Liver (tissue), 9 donors: ENCODE data around the gene KRTAP12-4. TPM values are rescaled to one million over a fixed set of nuclear protein-coding genes. Genes with fewer than 3 reads are reported as not detected.
"Not testable (repeated sequence)": the region's sequence is repeated elsewhere in the genome, so short reads cannot be mapped to it uniquely, and the experiment has no call there.

ENCODE experiments used
- DNase-seq: peaks from one replicate; pipeline ENCODE4 v3.0.0-alpha.2; 2017; ENCODE audit warnings: low spot score
- H3K27ac ChIP-seq, 2 donors: one replicate each; pipeline ENCODE4 v1.7.0; 2013; ENCODE audit warnings: inconsistent platforms in 2 of 2, low read length in 2 of 2, control low read depth in 1 of 2, low read depth in 1 of 2, mild to moderate bottlenecking in 1 of 2
- H3K27me3 ChIP-seq, 4 donors: one replicate each; pipeline versions ENCODE4 v1.6.1 to v1.7.0; 2013; ENCODE audit warnings: low read length in 3 of 4, inconsistent platforms in 1 of 4, mild to moderate bottlenecking in 1 of 4, moderate library complexity in 1 of 4; ENCODE audit not compliant: control insufficient read depth in 4 of 4, insufficient read depth in 4 of 4
- H3K36me3 ChIP-seq, 4 donors: one replicate each; pipeline versions ENCODE4 v1.6.1 to v1.7.0; 2013; ENCODE audit warnings: low read length in 3 of 4, mild to moderate bottlenecking in 3 of 4, low read depth in 1 of 4, moderate library complexity in 1 of 4; ENCODE audit not compliant: control insufficient read depth in 4 of 4, insufficient read depth in 3 of 4
- H3K4me1 ChIP-seq, 4 donors: one replicate each; pipeline versions ENCODE4 v1.6.1 to v1.7.0; 2013; ENCODE audit warnings: low read length in 3 of 4, mild to moderate bottlenecking in 3 of 4, moderate library complexity in 1 of 4; ENCODE audit not compliant: control insufficient read depth in 4 of 4, insufficient read depth in 4 of 4
- H3K4me3 ChIP-seq, 3 donors: one replicate each; pipeline versions ENCODE4 v1.6.1 to v1.7.0; 2013; ENCODE audit warnings: low read length in 3 of 3, control low read depth in 1 of 3, low read depth in 1 of 3, mild to moderate bottlenecking in 1 of 3
- H3K9ac ChIP-seq, 2 donors: one replicate each; pipeline ENCODE4 v1.7.0; 2013; ENCODE audit warnings: low read length in 2 of 2, mild to moderate bottlenecking in 2 of 2, moderate library complexity in 2 of 2, control low read depth in 1 of 2, low read depth in 1 of 2
- H3K9me3 ChIP-seq, 4 donors: one replicate each; pipeline versions ENCODE4 v1.6.1 to v1.7.0; 2013; ENCODE audit warnings: low read length in 3 of 4; ENCODE audit not compliant: control insufficient read depth in 4 of 4
- ATF3 ChIP-seq: IDR thresholded peaks from 2 replicates; pipeline ENCODE4 v1.6.1; 2016; ENCODE audit warnings: antibody characterized with exemption
- CTCF ChIP-seq: fragments of 150-350 bp; IDR thresholded peaks from 2 replicates; pipeline ENCODE4 v1.5.1; 2017; ENCODE audit warnings: improper control_type of control experiment, low read depth, low read length; ENCODE audit not compliant: missing input control
- EGR1 ChIP-seq, 2 donors: IDR thresholded peaks; 2 replicates each; pipeline ENCODE4 v1.6.1; 2016 to 2018; ENCODE audit warnings: antibody characterized with exemption in 2 of 2, low read depth in 2 of 2
- FOXA1 ChIP-seq: IDR thresholded peaks from 2 replicates; pipeline ENCODE4 v1.6.1; 2016; ENCODE audit warnings: antibody characterized with exemption
- FOXA2 ChIP-seq: IDR thresholded peaks from 2 replicates; pipeline ENCODE4 v1.6.1; 2016; ENCODE audit warnings: antibody characterized with exemption
- GABPA ChIP-seq, 2 donors: IDR thresholded peaks in 1 of 2; conservative IDR thresholded peaks in 1 of 2; 2 replicates each; pipeline ENCODE4 v1.6.1; 2016; ENCODE audit warnings: antibody characterized with exemption in 2 of 2, mild to moderate bottlenecking in 1 of 2, moderate library complexity in 1 of 2
- HNF4A ChIP-seq, 2 donors: conservative IDR thresholded peaks; 2 replicates each; pipeline ENCODE4 v1.6.1; 2016; ENCODE audit warnings: antibody characterized with exemption in 2 of 2, mild to moderate bottlenecking in 2 of 2
- HNF4G ChIP-seq: IDR thresholded peaks from 2 replicates; pipeline ENCODE4 v1.6.1; 2016; ENCODE audit warnings: antibody characterized with exemption
- JUND ChIP-seq, 2 donors: IDR thresholded peaks; 2 replicates each; pipeline ENCODE4 v1.6.1; 2016; ENCODE audit warnings: antibody characterized with exemption in 2 of 2
- NR2F2 ChIP-seq: IDR thresholded peaks from 2 replicates; pipeline ENCODE4 v1.6.1; 2016; ENCODE audit warnings: antibody characterized with exemption
- RAD21 ChIP-seq, 2 donors: IDR thresholded peaks; 2 replicates each; pipeline ENCODE4 v1.6.1; 2016; ENCODE audit warnings: antibody characterized with exemption in 2 of 2, mild to moderate bottlenecking in 2 of 2
- RXRA ChIP-seq, 2 donors: IDR thresholded peaks; 2 replicates each; pipeline ENCODE4 v1.6.1; 2017 to 2018; ENCODE audit warnings: antibody characterized with exemption in 2 of 2, mild to moderate bottlenecking in 1 of 2
- SP1 ChIP-seq: IDR thresholded peaks from 2 replicates; pipeline ENCODE4 v1.6.1; 2018; ENCODE audit warnings: antibody characterized with exemption, mild to moderate bottlenecking
- TAF1 ChIP-seq: conservative IDR thresholded peaks from 2 replicates; pipeline ENCODE4 v1.6.1; 2016; ENCODE audit warnings: antibody characterized with exemption, mild to moderate bottlenecking
- YY1 ChIP-seq: IDR thresholded peaks from 2 replicates; pipeline ENCODE4 v1.6.1; 2016; ENCODE audit warnings: antibody characterized with exemption, mild to moderate bottlenecking
- ZBTB33 ChIP-seq: IDR thresholded peaks from 2 replicates; pipeline ENCODE4 v1.6.1; 2016; ENCODE audit warnings: antibody characterized with exemption
- whole genome bisulfite sequencing: extraction: QIAGEN DNeasy Blood & Tissue Kit; methylation state at CpG from one replicate; pipeline ENCODE4 v1.1.7; 2013; 5-methylcytosine and 5-hydroxymethylcytosine counted together
- polyA plus RNA-seq, 2 donors: library from polyadenylated mRNA; stranded (reverse) in 1 of 2; unstranded in 1 of 2; fragments of 200-250 nt in 1 of 2; fragments of >200 nt in 1 of 2; fragmentation: Nextera tagmentation in 1 of 2; extraction: Ambion mirVana in 1 of 2; gene quantifications; one replicate each; pipeline versions ENCODE4 v1.2.1 to v1.2.3, GENCODE V29; 2013 to 2015
- total RNA-seq, 2 donors: library from RNA; depleted of rRNA; stranded (reverse); fragments of >200 nt; gene quantifications; one replicate each; pipeline ENCODE4 v1.2.3, GENCODE V29; 2014
- TF ChIP-seq, protein P1 (sequence below): IDR thresholded peaks from 2 replicates; pipeline ENCODE4 v1.6.1; 2016; ENCODE audit warnings: antibody characterized with exemption, mild to moderate bottlenecking
- donor health status: healthy.
- donor health status: healthy.
- donor health status: healthy.
- donor health status: healthy.
- donor health status: healthy.

Gene KRTAP12-4
- total and polyA plus RNA-seq, 4 donors: not detected

DNA sequence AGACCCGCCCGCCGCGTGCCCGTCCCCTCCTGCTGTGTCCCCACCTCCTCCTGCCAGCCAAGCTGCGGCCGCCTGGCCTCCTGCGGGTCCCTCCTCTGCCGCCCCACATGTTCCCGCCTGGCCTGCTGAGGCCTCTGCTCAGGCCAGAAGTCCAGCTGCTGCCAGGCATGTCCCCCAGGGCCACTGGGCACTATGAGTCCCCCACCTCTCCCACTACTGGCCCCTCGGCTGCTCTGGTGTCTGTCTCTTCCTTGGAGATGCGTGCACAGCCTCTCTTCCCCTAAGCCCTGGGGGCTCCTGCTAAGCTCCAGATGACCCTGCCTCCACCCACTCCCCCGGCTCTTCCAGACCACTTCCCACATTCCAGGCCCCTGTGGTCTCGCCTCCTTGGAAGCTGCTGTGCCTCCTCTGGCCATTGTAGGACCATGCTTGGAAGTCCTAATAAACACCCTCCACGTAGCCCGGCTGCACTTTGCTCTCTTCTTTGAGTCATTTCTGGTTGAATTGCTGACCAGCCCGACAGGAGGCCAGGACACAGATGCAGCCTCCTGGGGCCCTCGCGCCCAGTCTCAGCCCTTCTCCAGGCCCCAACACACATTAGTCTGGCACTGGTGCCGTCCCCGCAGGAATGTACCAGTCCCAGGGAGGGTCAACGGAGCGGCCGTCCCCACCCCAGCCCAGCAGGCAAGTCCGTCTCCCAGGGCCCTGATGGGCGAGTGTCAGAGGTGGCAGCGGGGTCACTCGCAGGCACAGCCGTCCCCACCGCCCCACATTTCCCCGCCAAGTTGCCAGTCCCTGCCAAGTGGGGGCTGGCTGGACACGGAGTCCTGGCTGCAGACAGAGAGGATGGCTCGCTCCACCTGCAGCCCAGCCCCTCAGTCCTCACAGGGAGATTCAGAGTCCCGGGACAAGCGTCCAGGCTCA lies 43.6 kb upstream of the KRTAP12-4 start:
- Histone ChIP-seq H3K27ac (no peak overlapping the region), H3K9ac (no peak overlapping the region), H3K27me3 (peaks cover 3 to 14% (median 6%) of the 10 kb centered on the region in 4 donors), H3K4me3 (no peak overlapping the region), H3K36me3 (no peaks in the 10 kb centered on the region), H3K4me1 (no peaks in the 10 kb centered on the region), H3K9me3 (peaks cover 0 to 6% (median 0%) of the 10 kb centered on the region in 4 donors)
- TF ChIP-seq CTCF: no peak
- WGBS: 31% methylated on average over 35 of the region's 35 CpGs
- DNase-seq: peak; percentile 24

DNA sequence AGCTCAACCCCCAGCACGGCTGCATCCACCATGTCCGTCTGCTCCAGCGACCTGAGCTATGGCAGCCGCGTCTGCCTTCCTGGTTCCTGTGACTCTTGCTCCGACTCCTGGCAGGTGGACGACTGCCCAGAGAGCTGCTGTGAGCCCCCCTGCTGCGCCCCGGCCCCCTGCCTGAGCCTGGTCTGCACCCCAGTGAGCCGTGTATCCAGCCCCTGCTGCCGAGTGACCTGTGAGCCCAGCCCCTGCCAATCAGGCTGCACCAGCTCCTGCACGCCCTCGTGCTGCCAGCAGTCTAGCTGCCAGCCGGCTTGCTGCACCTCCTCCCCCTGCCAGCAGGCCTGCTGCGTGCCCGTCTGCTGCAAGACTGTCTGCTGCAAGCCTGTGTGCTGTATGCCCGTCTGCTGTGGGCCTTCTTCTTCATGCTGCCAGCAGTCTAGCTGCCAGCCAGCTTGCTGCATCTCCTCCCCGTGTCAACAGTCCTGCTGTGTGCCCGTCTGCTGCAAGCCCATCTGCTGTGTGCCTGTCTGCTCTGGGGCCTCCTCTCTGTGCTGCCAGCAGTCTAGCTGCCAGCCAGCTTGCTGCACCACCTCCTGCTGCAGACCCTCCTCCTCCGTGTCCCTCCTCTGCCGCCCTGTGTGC lies 42.8 kb upstream of the KRTAP12-4 start, which contains the start of gene KRTAP10-12:
KRTAP10-12 (plus strand) TSS at position 1 of the 639 bp plus-strand sequence; CDS start at position 31, 30 bp downstream.
- WGBS: 45% methylated on average over 21 of the region's 21 CpGs
- not testable (repeated sequence) for H3K4me3 ChIP-seq, H3K36me3 ChIP-seq, H3K27ac ChIP-seq, H3K9ac ChIP-seq, H3K4me1 ChIP-seq
- peaks cover 0 to 14% (median 2%) of the 10 kb centered on the region in 4 donors for H3K9me3 ChIP-seq
- DNase-seq: peak; percentile 6
- peaks cover 1 to 14% (median 5%) of the 10 kb centered on the region in 4 donors for H3K27me3 ChIP-seq

- Histone ChIP-seq H3K27ac (no peak overlapping the region), H3K9me3 (peaks cover 0 to 18% (median 2%) of the 10 kb centered on the region in 4 donors), H3K4me1 (no peaks in the 10 kb centered on the region), H3K4me3 (no peak overlapping the region), H3K9ac (no peak overlapping the region), H3K36me3 (no peaks in the 10 kb centered on the region), H3K27me3 (peaks cover 0 to 14% (median 5%) of the 10 kb centered on the region in 4 donors)
- DNase-seq: peak; percentile 25
- 71% methylated on average over 10 of the region's 10 CpGs for WGBS
- TF ChIP-seq FOXA1: no peak
- TF ChIP-seq HNF4A (conservative IDR thresholded peaks at IDR 0.05): no peak
- no peak for TF ChIP-seq HNF4G
- no peak for TF ChIP-seq ZBTB33
- TF ChIP-seq EGR1 (IDR thresholded peaks at IDR 0.05; ENCODE audit: low read depth in 2 of 2): no peak
- no peak for TF ChIP-seq ATF3
- TF ChIP-seq YY1: no peak
- TF ChIP-seq RAD21 (IDR thresholded peaks at IDR 0.05): no peak
- TF ChIP-seq TAF1: no peak
- no peak for TF ChIP-seq SP1
- TF ChIP-seq GABPA (IDR thresholded peaks at IDR 0.05 in 1 of 2, conservative IDR thresholded peaks at IDR 0.05 in 1 of 2): no peak
- no peak for TF ChIP-seq FOXA2
- TF ChIP-seq RXRA (IDR thresholded peaks at IDR 0.05): no peak
- TF ChIP-seq NR2F2: no peak
- TF ChIP-seq, protein P1, sequence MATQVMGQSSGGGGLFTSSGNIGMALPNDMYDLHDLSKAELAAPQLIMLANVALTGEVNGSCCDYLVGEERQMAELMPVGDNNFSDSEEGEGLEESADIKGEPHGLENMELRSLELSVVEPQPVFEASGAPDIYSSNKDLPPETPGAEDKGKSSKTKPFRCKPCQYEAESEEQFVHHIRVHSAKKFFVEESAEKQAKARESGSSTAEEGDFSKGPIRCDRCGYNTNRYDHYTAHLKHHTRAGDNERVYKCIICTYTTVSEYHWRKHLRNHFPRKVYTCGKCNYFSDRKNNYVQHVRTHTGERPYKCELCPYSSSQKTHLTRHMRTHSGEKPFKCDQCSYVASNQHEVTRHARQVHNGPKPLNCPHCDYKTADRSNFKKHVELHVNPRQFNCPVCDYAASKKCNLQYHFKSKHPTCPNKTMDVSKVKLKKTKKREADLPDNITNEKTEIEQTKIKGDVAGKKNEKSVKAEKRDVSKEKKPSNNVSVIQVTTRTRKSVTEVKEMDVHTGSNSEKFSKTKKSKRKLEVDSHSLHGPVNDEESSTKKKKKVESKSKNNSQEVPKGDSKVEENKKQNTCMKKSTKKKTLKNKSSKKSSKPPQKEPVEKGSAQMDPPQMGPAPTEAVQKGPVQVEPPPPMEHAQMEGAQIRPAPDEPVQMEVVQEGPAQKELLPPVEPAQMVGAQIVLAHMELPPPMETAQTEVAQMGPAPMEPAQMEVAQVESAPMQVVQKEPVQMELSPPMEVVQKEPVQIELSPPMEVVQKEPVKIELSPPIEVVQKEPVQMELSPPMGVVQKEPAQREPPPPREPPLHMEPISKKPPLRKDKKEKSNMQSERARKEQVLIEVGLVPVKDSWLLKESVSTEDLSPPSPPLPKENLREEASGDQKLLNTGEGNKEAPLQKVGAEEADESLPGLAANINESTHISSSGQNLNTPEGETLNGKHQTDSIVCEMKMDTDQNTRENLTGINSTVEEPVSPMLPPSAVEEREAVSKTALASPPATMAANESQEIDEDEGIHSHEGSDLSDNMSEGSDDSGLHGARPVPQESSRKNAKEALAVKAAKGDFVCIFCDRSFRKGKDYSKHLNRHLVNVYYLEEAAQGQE: no peak
- no peak for TF ChIP-seq JUND (IDR thresholded peaks at IDR 0.05)
Observed at GRCh38 chr21:44696572-44696971, 42.1 kb upstream of the KRTAP12-4 start.
